ENCODE measurements around the gene LYPD6.

DNA sequence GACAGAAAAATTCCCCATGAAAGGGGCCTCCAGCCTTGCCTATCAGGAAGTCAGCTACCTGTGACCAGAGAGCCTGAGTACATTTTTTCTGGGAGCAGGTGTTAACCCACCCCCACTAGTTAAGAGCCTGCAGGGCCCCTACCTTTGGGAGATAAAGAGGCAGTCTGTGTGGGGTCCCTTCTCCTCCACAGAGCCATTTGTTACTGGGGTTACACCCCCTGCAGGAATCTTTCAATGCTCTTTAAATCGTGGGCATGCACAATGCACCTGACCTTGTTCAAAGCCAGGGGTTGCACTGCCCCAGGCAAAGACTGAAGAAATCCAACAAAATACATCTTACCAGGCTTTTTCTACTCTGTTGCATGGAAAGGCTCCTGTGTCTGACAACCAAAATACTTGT lies 15.7 kb upstream of the LYPD6 start:
- TF ChIP-seq CTCF (tag by site-specific recombination; IDR thresholded peaks at IDR 0.05), result no peak
- no peak for TF ChIP-seq ZNF274 (IDR thresholded peaks at IDR 0.05; ENCODE audit: low read length)
- no peak for TF ChIP-seq ZNF274 (tag by site-specific recombination; IDR thresholded peaks at IDR 0.05; ENCODE audit: borderline replicate concordance)
- no peak for TF ChIP-seq ZNF302 (tag by site-specific recombination; IDR thresholded peaks at IDR 0.05; ENCODE audit: low read depth)
- no peak for TF ChIP-seq ZNF121 (tag by site-specific recombination; IDR thresholded peaks at IDR 0.05)
- TF ChIP-seq ZNF585B (tag by site-specific recombination; IDR thresholded peaks at IDR 0.05), result no peak
- TF ChIP-seq ZNF138 (tag by site-specific recombination; IDR thresholded peaks at IDR 0.05; ENCODE audit: borderline replicate concordance), result no peak
- TF ChIP-seq ZNF596 (tag by site-specific recombination; IDR thresholded peaks at IDR 0.05), result no peak
